ENCODE results near the gene AHCY.

Gene AHCY

GRCh38 chr20:34324541-34324940 lies 21.4 kb upstream of the AHCY start:
- no peak for DNase-seq (ENCODE audit: low read depth, low spot score)

GRCh38 chr20:34322267-34323105 lies 19.3 kb upstream of the AHCY start:
- DNase-seq (ENCODE audit: low read depth, low spot score), result no peak

GRCh38 chr20:34320861-34321260 lies 17.7 kb upstream of the AHCY start:
- DNase-seq (ENCODE audit: low read depth, low spot score), result no peak

GRCh38 chr20:34318609-34319443 lies 15.7 kb upstream of the AHCY start:
- no peak for DNase-seq (ENCODE audit: low read depth, low spot score)

GRCh38 chr20:34316196-34316814 lies 13.2 kb upstream of the AHCY start:
- no peak for DNase-seq (ENCODE audit: low read depth, low spot score)

GRCh38 chr20:34315236-34315635 lies 12.1 kb upstream of the AHCY start:
- DNase-seq (ENCODE audit: low read depth, low spot score), result no peak

GRCh38 chr20:34312544-34313217 lies 9.5 kb upstream of the AHCY start:
- peak; percentile 79 for DNase-seq (ENCODE audit: low read depth, low spot score)

- no peak for DNase-seq (ENCODE audit: low read depth, low spot score)
These were observed 8.9 kb upstream of the AHCY start for GRCh38 chr20:34312024-34312460.

- DNase-seq (ENCODE audit: low read depth, low spot score), result no peak
These were observed 8.2 kb upstream of the AHCY start for GRCh38 chr20:34311118-34312023.

- DNase-seq (ENCODE audit: low read depth, low spot score), result no peak
These were observed 7.4 kb upstream of the AHCY start for GRCh38 chr20:34310481-34311117.

- no peak for DNase-seq (ENCODE audit: low read depth, low spot score)
These were observed 6.5 kb upstream of the AHCY start for GRCh38 chr20:34309691-34310090.

- DNase-seq (ENCODE audit: low read depth, low spot score), result no peak
These were observed 2.4 kb upstream of the AHCY start for GRCh38 chr20:34305333-34306230.

- no peak for DNase-seq (ENCODE audit: low read depth, low spot score)
These were observed 838 bp downstream of the AHCY start for GRCh38 chr20:34302312-34302722.

GRCh38 chr20:34301587-34302311 lies 1.4 kb downstream of the AHCY start:
- no peak for DNase-seq (ENCODE audit: low read depth, low spot score)

GRCh38 chr20:34300809-34301586 lies 2.2 kb downstream of the AHCY start:
- DNase-seq (ENCODE audit: low read depth, low spot score), result no peak

- no peak for DNase-seq (ENCODE audit: low read depth, low spot score)
These were observed 2.8 kb downstream of the AHCY start for GRCh38 chr20:34300256-34300806.

GRCh38 chr20:34299556-34300255 lies 3.4 kb downstream of the AHCY start:
- DNase-seq (ENCODE audit: low read depth, low spot score), result no peak

All from activated CD4-positive, CD25-positive, alpha-beta regulatory T cell treated with anti-CD3 and anti-CD28 coated beads, Interleukin-2, amount 50 U/mL, for 16 hours (primary cell).